ENCODE data around the gene DTYMK. TPM values are rescaled to one million over a fixed set of nuclear protein-coding genes. Genes with fewer than 3 reads are reported as not detected.

The DTYMK gene
- total and polyA plus RNA-seq, 2 of the 8 experiments (the other 6 are each of a cell fraction or from before 2014, with no cell fraction given): 58.3 to 69.9 TPM

- TF ChIP-seq SIRT6 (IDR thresholded peaks at IDR 0.05; ENCODE audit: low read length) (no peak), TBP (IDR thresholded peaks at IDR 0.05; ENCODE audit: low read depth, low read length) (no peak), CHD1 (IDR thresholded peaks at IDR 0.05; ENCODE audit: low read depth, low read length) (no peak)
Measured at GRCh38 chr2:241728000-241728399, 41.4 kb upstream of the DTYMK start (continued).
